Measurements from ENCODE around the gene ZNF506. TPM values are rescaled to one million over a fixed set of nuclear protein-coding genes. Genes with fewer than 3 reads are reported as not detected.

ZNF506 gene
- total RNA-seq, 1 experiment from 2014 or later, result 0.42 TPM

DNA sequence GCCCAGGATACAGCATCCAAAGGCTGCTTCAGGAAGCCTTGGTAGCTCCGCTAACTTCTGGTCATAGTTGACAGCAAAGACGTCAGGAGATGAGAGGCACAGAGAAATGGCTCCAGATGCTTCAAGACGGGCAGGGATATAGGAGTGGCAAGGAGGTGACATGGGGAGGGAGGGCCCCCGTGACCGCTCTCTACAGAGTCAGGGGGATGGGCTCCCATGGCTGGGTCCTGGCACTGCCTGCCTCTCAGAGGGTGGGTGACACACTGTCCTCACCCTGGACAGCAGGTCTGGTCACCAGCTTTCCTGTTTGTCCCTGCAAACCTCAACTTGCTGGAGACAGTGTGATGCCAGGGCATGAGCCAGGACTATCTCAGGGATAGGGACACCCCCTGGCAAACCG lies 78.4 kb downstream of the ZNF506 start:
- no peak overlapping the region for H3K4me3 ChIP-seq (replicated peaks in 1 of 2; ENCODE audit: low read depth in 1 of 2, low read length in 2 of 2)
- ATAC-seq (no peak), DNase-seq (ENCODE audit: low read depth, low spot score) (no peak)
- no peak overlapping the region for H2AFZ ChIP-seq (ENCODE audit: low read depth, low read length, poor library complexity, severe bottlenecking)
- no peaks in the 10 kb centered on the region for H3K36me3 ChIP-seq (ENCODE audit: control insufficient read depth in 1 of 2, insufficient read depth in 2 of 2, low read length in 2 of 2)
- H3K9ac ChIP-seq (ENCODE audit: low read length), result no peak overlapping the region
- no peaks in the 10 kb centered on the region for H3K4me1 ChIP-seq (ENCODE audit: control insufficient read depth in 1 of 2, insufficient read depth in 2 of 2, low read length in 2 of 2)
- H3K27ac ChIP-seq (ENCODE audit: low read depth, low read length), result no peak overlapping the region
- no peaks in the 10 kb centered on the region for H3K79me2 ChIP-seq (ENCODE audit: insufficient read depth, low read length)
- no TSS peak for BruUV-seq (replicated peaks)
- no peaks in the 10 kb centered on the region for H3K27me3 ChIP-seq (ENCODE audit: insufficient read depth, low read length)
- TF ChIP-seq CBX3 (IDR thresholded peaks at IDR 0.05; ENCODE audit: low read depth) (no peak), SRF (IDR thresholded peaks at IDR 0.05; ENCODE audit: low read depth) (no peak), ZNF274 (IDR thresholded peaks at IDR 0.05; ENCODE audit: low read depth, low read length) (no peak), ZFX (IDR thresholded peaks at IDR 0.05) (no peak), TCF7L2 (IDR thresholded peaks at IDR 0.05; ENCODE audit: borderline replicate concordance, extremely low read depth, insufficient read depth, insufficient read length) (no peak), YY1 (IDR thresholded peaks at IDR 0.05; ENCODE audit: extremely low read depth, insufficient replicate concordance, low read depth, low read length) (no peak), EZH2phosphoT487 (IDR thresholded peaks at IDR 0.05; ENCODE audit: borderline replicate concordance) (no peak)
- TF ChIP-seq, protein P1, sequence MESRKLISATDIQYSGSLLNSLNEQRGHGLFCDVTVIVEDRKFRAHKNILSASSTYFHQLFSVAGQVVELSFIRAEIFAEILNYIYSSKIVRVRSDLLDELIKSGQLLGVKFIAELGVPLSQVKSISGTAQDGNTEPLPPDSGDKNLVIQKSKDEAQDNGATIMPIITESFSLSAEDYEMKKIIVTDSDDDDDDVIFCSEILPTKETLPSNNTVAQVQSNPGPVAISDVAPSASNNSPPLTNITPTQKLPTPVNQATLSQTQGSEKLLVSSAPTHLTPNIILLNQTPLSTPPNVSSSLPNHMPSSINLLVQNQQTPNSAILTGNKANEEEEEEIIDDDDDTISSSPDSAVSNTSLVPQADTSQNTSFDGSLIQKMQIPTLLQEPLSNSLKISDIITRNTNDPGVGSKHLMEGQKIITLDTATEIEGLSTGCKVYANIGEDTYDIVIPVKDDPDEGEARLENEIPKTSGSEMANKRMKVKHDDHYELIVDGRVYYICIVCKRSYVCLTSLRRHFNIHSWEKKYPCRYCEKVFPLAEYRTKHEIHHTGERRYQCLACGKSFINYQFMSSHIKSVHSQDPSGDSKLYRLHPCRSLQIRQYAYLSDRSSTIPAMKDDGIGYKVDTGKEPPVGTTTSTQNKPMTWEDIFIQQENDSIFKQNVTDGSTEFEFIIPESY (IDR thresholded peaks at IDR 0.05; ENCODE audit: extremely low read depth, insufficient replicate concordance, low read length), result no peak
- intact Hi-C loops (cut with micrococcal nuclease), result no loop called here
- H3K9me3 ChIP-seq (ENCODE audit: control insufficient read depth in 1 of 2, insufficient read depth in 1 of 2, low read depth in 1 of 2, low read length in 2 of 2), result no peaks in the 10 kb centered on the region
- ChIA-PET RAD21 (ENCODE audit: low non-redundant PET in 1 of 2, low total read pairs in 2 of 2, uncharacterized antibody in 2 of 2, unreplicated experiment in 2 of 2) (no interaction called here), CTCF (no interaction called here), POLR2A (no interaction called here)
- no peak overlapping the region for H3K4me2 ChIP-seq (ENCODE audit: low read length)
- H3K9me2 ChIP-seq (ENCODE audit: insufficient read depth), result no peaks in the 10 kb centered on the region
- no peaks in the 10 kb centered on the region for H4K20me1 ChIP-seq (ENCODE audit: insufficient read depth)

DNA sequence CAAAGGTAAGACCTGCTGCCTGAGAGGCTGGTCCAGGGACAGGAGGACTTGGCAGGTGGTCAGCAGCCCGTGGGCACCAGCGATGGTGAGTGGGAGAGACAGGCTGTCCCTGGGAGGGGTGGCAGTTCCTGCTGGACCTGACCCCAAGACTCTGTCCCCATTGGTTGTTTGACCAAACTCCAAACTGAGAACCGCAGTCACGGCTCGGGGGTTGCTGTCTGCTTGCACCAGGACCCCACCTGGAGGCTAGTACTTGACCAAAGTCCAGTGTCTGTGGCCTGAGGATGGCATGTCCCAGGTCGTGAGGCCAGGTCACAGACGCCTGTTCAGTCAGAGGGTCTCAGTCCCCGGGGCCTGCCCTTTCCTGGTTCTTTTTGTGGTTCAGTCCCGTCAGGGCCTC lies 78.8 kb downstream of the ZNF506 start:
- no peak for ATAC-seq
- ChIA-PET RAD21 (ENCODE audit: low non-redundant PET in 1 of 2, low total read pairs in 2 of 2, uncharacterized antibody in 2 of 2, unreplicated experiment in 2 of 2) (no interaction called here), POLR2A (no interaction called here), CTCF (no interaction called here)
- Histone ChIP-seq H3K79me2 (ENCODE audit: insufficient read depth, low read length) (no peaks in the 10 kb centered on the region), H3K27ac (ENCODE audit: low read depth, low read length) (no peak overlapping the region), H3K36me3 (ENCODE audit: control insufficient read depth in 1 of 2, insufficient read depth in 2 of 2, low read length in 2 of 2) (no peaks in the 10 kb centered on the region), H3K4me3 (replicated peaks in 1 of 2; ENCODE audit: low read depth in 1 of 2, low read length in 2 of 2) (no peak overlapping the region), H3K4me1 (ENCODE audit: control insufficient read depth in 1 of 2, insufficient read depth in 2 of 2, low read length in 2 of 2) (no peaks in the 10 kb centered on the region), H4K20me1 (ENCODE audit: insufficient read depth) (no peaks in the 10 kb centered on the region), H3K9ac (ENCODE audit: low read length) (no peak overlapping the region), H3K4me2 (ENCODE audit: low read length) (no peak overlapping the region), H2AFZ (ENCODE audit: low read depth, low read length, poor library complexity, severe bottlenecking) (no peak overlapping the region), H3K9me3 (ENCODE audit: control insufficient read depth in 1 of 2, insufficient read depth in 1 of 2, low read depth in 1 of 2, low read length in 2 of 2) (no peaks in the 10 kb centered on the region), H3K27me3 (ENCODE audit: insufficient read depth, low read length) (no peaks in the 10 kb centered on the region), H3K9me2 (ENCODE audit: insufficient read depth) (no peaks in the 10 kb centered on the region)
- no peak for DNase-seq (ENCODE audit: low read depth, low spot score)
- intact Hi-C loops (cut with micrococcal nuclease), result no loop called here
- no TSS peak for BruUV-seq (replicated peaks)
- TF ChIP-seq SRF (IDR thresholded peaks at IDR 0.05; ENCODE audit: low read depth) (no peak), SP1 (IDR thresholded peaks at IDR 0.05; ENCODE audit: low read depth) (no peak), CBX3 (IDR thresholded peaks at IDR 0.05; ENCODE audit: low read depth) (no peak), TCF7L2 (IDR thresholded peaks at IDR 0.05; ENCODE audit: borderline replicate concordance, extremely low read depth, insufficient read depth, insufficient read length) (no peak), POLR2AphosphoS5 (IDR thresholded peaks at IDR 0.05; ENCODE audit: low read depth, low read length) (no peak), JUND (IDR thresholded peaks at IDR 0.05) (no peak), RAD21 (IDR thresholded peaks at IDR 0.05; ENCODE audit: low read depth) (no peak), SIN3A (IDR thresholded peaks at IDR 0.05; ENCODE audit: low read depth) (no peak), EZH2phosphoT487 (IDR thresholded peaks at IDR 0.05; ENCODE audit: borderline replicate concordance) (no peak)
- TF ChIP-seq, protein P2, sequence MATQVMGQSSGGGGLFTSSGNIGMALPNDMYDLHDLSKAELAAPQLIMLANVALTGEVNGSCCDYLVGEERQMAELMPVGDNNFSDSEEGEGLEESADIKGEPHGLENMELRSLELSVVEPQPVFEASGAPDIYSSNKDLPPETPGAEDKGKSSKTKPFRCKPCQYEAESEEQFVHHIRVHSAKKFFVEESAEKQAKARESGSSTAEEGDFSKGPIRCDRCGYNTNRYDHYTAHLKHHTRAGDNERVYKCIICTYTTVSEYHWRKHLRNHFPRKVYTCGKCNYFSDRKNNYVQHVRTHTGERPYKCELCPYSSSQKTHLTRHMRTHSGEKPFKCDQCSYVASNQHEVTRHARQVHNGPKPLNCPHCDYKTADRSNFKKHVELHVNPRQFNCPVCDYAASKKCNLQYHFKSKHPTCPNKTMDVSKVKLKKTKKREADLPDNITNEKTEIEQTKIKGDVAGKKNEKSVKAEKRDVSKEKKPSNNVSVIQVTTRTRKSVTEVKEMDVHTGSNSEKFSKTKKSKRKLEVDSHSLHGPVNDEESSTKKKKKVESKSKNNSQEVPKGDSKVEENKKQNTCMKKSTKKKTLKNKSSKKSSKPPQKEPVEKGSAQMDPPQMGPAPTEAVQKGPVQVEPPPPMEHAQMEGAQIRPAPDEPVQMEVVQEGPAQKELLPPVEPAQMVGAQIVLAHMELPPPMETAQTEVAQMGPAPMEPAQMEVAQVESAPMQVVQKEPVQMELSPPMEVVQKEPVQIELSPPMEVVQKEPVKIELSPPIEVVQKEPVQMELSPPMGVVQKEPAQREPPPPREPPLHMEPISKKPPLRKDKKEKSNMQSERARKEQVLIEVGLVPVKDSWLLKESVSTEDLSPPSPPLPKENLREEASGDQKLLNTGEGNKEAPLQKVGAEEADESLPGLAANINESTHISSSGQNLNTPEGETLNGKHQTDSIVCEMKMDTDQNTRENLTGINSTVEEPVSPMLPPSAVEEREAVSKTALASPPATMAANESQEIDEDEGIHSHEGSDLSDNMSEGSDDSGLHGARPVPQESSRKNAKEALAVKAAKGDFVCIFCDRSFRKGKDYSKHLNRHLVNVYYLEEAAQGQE (IDR thresholded peaks at IDR 0.05; ENCODE audit: low read depth), result no peak
- TF ChIP-seq, protein P3, sequence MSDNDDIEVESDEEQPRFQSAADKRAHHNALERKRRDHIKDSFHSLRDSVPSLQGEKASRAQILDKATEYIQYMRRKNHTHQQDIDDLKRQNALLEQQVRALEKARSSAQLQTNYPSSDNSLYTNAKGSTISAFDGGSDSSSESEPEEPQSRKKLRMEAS (IDR thresholded peaks at IDR 0.05), result no peak
- TF ChIP-seq, protein P4, sequence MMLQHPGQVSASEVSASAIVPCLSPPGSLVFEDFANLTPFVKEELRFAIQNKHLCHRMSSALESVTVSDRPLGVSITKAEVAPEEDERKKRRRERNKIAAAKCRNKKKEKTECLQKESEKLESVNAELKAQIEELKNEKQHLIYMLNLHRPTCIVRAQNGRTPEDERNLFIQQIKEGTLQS (IDR thresholded peaks at IDR 0.05), result no peak
